ENCODE results near the gene MORN3.

GRCh38 chr12:121632069-121632970 lies 37.1 kb downstream of the MORN3 start:
- no peak for TF ChIP-seq REST (IDR thresholded peaks at IDR 0.05; ENCODE audit: insufficient read depth in 1 of 2, low read depth in 2 of 2, low read length in 2 of 2)
- no peak for TF ChIP-seq POLR2AphosphoS5 (IDR thresholded peaks at IDR 0.05; ENCODE audit: low read depth, low read length)
- TF ChIP-seq TAF1 (IDR thresholded peaks at IDR 0.05; ENCODE audit: borderline replicate concordance, insufficient read depth, low read length): no peak

All from PFSK-1 (cell line).